K562 (cell line): ENCODE data around the gene XPR1. TPM values are rescaled to one million over a fixed set of nuclear protein-coding genes. Genes with fewer than 3 reads are reported as not detected.

Source experiments
- ATAC-seq: fragments of 200-7000 bp; cut with Tn5 transposase; 3 replicates; pipeline ENCODE4 v1.9.1; 2020; ENCODE audit warnings: moderate library complexity
- BruUV-seq: library from RNA; stranded (reverse); fragments of 400-500 nt; replicated peaks from 2 replicates; lab custom pipeline; 2021; lab: Mats Ljungman, UMichigan
- CTCF ChIA-PET: fragments of 300-600 bp; formaldehyde crosslinking; extraction: SDS; loops from one replicate; lab custom pipeline; 2021; ENCODE audit warnings: low intra/inter-chr PET ratio; lab: Yijun Ruan, JAX
- POLR2A ChIA-PET: fragments of 300-600, 350-650 bp; sonication (Branson Sonifier 250); formaldehyde crosslinking; extraction: SDS; loops from one replicate; lab custom pipeline; 2021; ENCODE audit warnings: antibody characterized with exemption, inconsistent platforms; lab: Yijun Ruan, JAX
- DNase-seq, 4 experiments: peaks; one replicate each; pipeline versions ENCODE4 v3.0.0 to v3.0.0-alpha.2; 2011 to 2018; ENCODE audit warnings: low spot score in 3 of 4, mixed read lengths in 3 of 4; ENCODE audit errors: extremely low read depth in 1 of 4
- FAIRE-seq: peaks from 2 replicates; lab custom pipeline; 2011; peaks lifted over from hg19 to GRCh38; lab: Jason Lieb, UNC
- H2AFZ ChIP-seq: 2 replicates; pipeline ENCODE4 v1.6.0; 2011; ENCODE audit warnings: low read depth, low read length, control low read depth, inconsistent platforms
- H3K27ac ChIP-seq: fragments of 200-600 bp; 3 replicates; pipeline ENCODE4 v1.8.0; 2011; ENCODE audit warnings: low read depth, mild to moderate bottlenecking, control low read depth, inconsistent platforms, low read length, moderate library complexity, mixed read lengths; ENCODE audit errors: extremely low read depth
- H3K27me3 ChIP-seq, 2 experiments: fragments of 300-600 bp in 1 of 2; 2 replicates in 1 of 2; 3 replicates in 1 of 2; pipeline versions ENCODE4 v1.6.0 to v1.8.0; 2011; ENCODE audit warnings: inconsistent platforms in 2 of 2, low read length in 2 of 2, mild to moderate bottlenecking in 1 of 2, mixed read lengths in 1 of 2, moderate library complexity in 1 of 2; ENCODE audit not compliant: control insufficient read depth in 2 of 2, insufficient read depth in 2 of 2
- H3K36me3 ChIP-seq: fragments of 300-600 bp; 3 replicates; pipeline ENCODE4 v1.8.0; 2011; ENCODE audit warnings: mild to moderate bottlenecking, low read length, inconsistent platforms; ENCODE audit not compliant: control insufficient read depth, insufficient read depth
- H3K4me1 ChIP-seq, 2 experiments: fragments of 200-600 bp in 1 of 2; replicated peaks in 1 of 2; 2 replicates in 1 of 2; 3 replicates in 1 of 2; pipeline versions ENCODE4 v1.5.1 to v1.8.0; 2011; ENCODE audit warnings: inconsistent platforms in 2 of 2, low read length in 2 of 2, mild to moderate bottlenecking in 1 of 2, mixed read lengths in 1 of 2, moderate library complexity in 1 of 2; ENCODE audit not compliant: control insufficient read depth in 2 of 2, insufficient read depth in 2 of 2
- H3K4me2 ChIP-seq: 2 replicates; pipeline ENCODE4 v1.6.1; 2011; ENCODE audit warnings: low read length, control low read depth, inconsistent platforms, mixed read lengths; ENCODE audit not compliant: insufficient read depth
- H3K4me3 ChIP-seq: fragments of 200-600 bp; sonication (generic), shearing (Covaris generic); 2 replicates; pipeline ENCODE4 v1.5.1; 2016; ENCODE audit warnings: control low read depth, inconsistent platforms
- H3K79me2 ChIP-seq: fragments of 200-600 bp; 3 replicates; pipeline ENCODE4 v1.8.0; 2011; ENCODE audit warnings: low read length, inconsistent platforms; ENCODE audit not compliant: control insufficient read depth, insufficient read depth
- H3K9ac ChIP-seq, 2 experiments: 2 replicates each; pipeline versions ENCODE4 v1.6.0 to v1.6.1; 2011; ENCODE audit warnings: low read depth in 2 of 2, low read length in 2 of 2, control low read depth in 1 of 2, inconsistent platforms in 1 of 2, mild to moderate bottlenecking in 1 of 2, mixed read lengths in 1 of 2; ENCODE audit not compliant: insufficient read depth in 1 of 2
- H3K9me1 ChIP-seq: one replicate; pipeline ENCODE4 v1.6.0; 2011; ENCODE audit warnings: inconsistent platforms, mild to moderate bottlenecking, low read length, moderate library complexity; ENCODE audit not compliant: control insufficient read depth, insufficient read depth
- H3K9me3 ChIP-seq: replicated peaks from 2 replicates; pipeline ENCODE4 v1.5.1; 2011; ENCODE audit warnings: low read depth, low read length, inconsistent platforms; ENCODE audit not compliant: control insufficient read depth, insufficient read depth
- H4K20me1 ChIP-seq: replicated peaks from 2 replicates; pipeline ENCODE4 v1.6.1; 2011; ENCODE audit warnings: low read length, inconsistent platforms, mixed read lengths; ENCODE audit not compliant: control insufficient read depth, insufficient read depth
- C11orf30 ChIP-seq: fragments of 450-650 bp; IDR thresholded peaks from 2 replicates; pipeline ENCODE4 v1.6.1; 2016; ENCODE audit warnings: low read depth, mild to moderate bottlenecking
- EHMT2 ChIP-seq: fragments of 450-650 bp; IDR thresholded peaks from 2 replicates; pipeline ENCODE4 v1.6.1; 2018; ENCODE audit warnings: antibody characterized with exemption
- GATAD2B ChIP-seq: fragments of 450-650 bp; IDR thresholded peaks from 2 replicates; pipeline ENCODE4 v1.6.1; 2017; ENCODE audit warnings: mild to moderate bottlenecking, borderline replicate concordance
- MAFF ChIP-seq: IDR thresholded peaks from 2 replicates; pipeline ENCODE4 v1.6.1; 2012; ENCODE audit warnings: low read length, improper control_type of control experiment
- MAFG ChIP-seq: fragments of 450-650 bp; conservative IDR thresholded peaks from 2 replicates; pipeline ENCODE4 v1.6.1; 2016; ENCODE audit warnings: missing genetic modification characterization, missing compliant biosample characterization
- MAFK ChIP-seq: IDR thresholded peaks from 2 replicates; pipeline ENCODE4 v1.6.1; 2011; ENCODE audit warnings: low read length, improper control_type of control experiment
- MTF1 ChIP-seq: fragments of 250-450 bp; sonication (Bioruptor Pico); IDR thresholded peaks from 2 replicates; pipeline ENCODE4 v1.9.0; 2021; ENCODE audit warnings: moderate library complexity, mild to moderate bottlenecking, inconsistent platforms, borderline replicate concordance
- RERE ChIP-seq: sonication (generic); formaldehyde crosslinking; IDR thresholded peaks from 2 replicates; pipeline ENCODE4 v1.8.0; 2023; ENCODE audit warnings: missing genetic modification reagents, mild to moderate bottlenecking, borderline replicate concordance
- ZNF232 ChIP-seq: sonication (generic); formaldehyde crosslinking; IDR thresholded peaks from 2 replicates; pipeline ENCODE4 v1.8.0; 2022; ENCODE audit warnings: mild to moderate bottlenecking, missing genetic modification reagents
- ZNF316 ChIP-seq: fragments of 450-650 bp; IDR thresholded peaks from 2 replicates; pipeline ENCODE4 v1.6.1; 2016
- ZNF584 ChIP-seq: fragments of 200-800 bp; sonication (Bioruptor generic); IDR thresholded peaks from 2 replicates; pipeline ENCODE4 v1.6.1; 2016; ENCODE audit warnings: low read depth, mild to moderate bottlenecking, missing genetic modification characterization, missing compliant biosample characterization
- in situ Hi-C: fragments of 300-500 bp; cut with MboI; formaldehyde crosslinking; loops from 4 replicates; pipeline ENCODE4 v1.15.0; 2018; ENCODE audit warnings: inconsistent platforms, mixed read lengths
- intact Hi-C: fragments of 100-400 bp; cut with micrococcal nuclease; formaldehyde crosslinking; loops from 2 replicates; pipeline ENCODE4 v1.14.2; 2022
- polyA plus RNA-seq, 8 experiments: library from polyadenylated mRNA; depleted of rRNA in 4 of 8; stranded (reverse) in 5 of 8; unstranded in 3 of 8; fragments of >200 nt; fragmentation: Nextera tagmentation in 2 of 8; fragmentation: Illumina TruSeq in 1 of 8; extraction: Ambion mirVana in 2 of 8; extraction: Trizol in 1 of 8; gene quantifications; 2 replicates each; pipeline versions ENCODE4 v1.2.1 to v1.2.3, GENCODE V29; 2011 to 2014; ENCODE audit warnings: inconsistent platforms in 1 of 8, missing spikeins in 1 of 8
- total RNA-seq, 7 experiments: library from RNA; depleted of rRNA in 6 of 7; stranded (reverse); fragments of >200 nt in 6 of 7; fragmentation: Illumina TruSeq in 2 of 7; extraction: Trizol in 2 of 7; gene quantifications; 2 replicates each; pipeline versions ENCODE4 v1.2.1 to v1.2.3, GENCODE V29; 2011 to 2021; ENCODE audit warnings: low replicate concordance in 1 of 7
- TF ChIP-seq, protein P1 (sequence below): sonication (generic); formaldehyde crosslinking; IDR thresholded peaks from 2 replicates; pipeline ENCODE4 v1.8.1; 2023; ENCODE audit warnings: mild to moderate bottlenecking, missing genetic modification reagents
- TF ChIP-seq, protein P2 (sequence below): fragments of 200-400 bp; formaldehyde crosslinking; IDR thresholded peaks from 2 replicates; pipeline ENCODE4 v1.6.1; 2017; ENCODE audit warnings: mild to moderate bottlenecking, low read depth, low read length, moderate library complexity

Gene XPR1
- total and polyA plus RNA-seq, 9 of the 15 experiments (the other 6 are each of a cell fraction or from before 2014, with no cell fraction given) = 3.0 to 66.2 (median 38.6) TPM

DNA sequence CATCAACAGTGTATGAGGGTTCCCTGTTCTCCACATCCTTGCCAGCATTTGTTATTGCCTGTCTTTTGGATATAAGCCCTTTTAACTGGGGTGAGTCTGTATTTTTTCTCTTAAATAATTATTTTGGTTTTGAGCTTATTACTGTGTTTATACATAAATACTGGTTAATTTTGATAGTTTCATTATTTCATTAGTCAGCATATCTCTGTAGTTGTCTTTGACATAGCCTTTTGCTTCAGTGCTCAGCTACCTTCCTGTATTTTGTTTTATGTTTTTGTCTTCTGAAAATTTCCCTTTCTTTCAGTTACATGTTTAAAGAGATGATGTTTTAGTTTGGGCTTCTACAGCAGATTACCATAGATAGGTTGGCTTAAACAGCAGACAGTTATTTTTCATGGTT is 138.1 kb downstream of the XPR1 start:
- Histone ChIP-seq H3K9me3 (no peaks in the 10 kb centered on the region), H3K9me1 (no peaks in the 10 kb centered on the region), H3K9ac (no peak overlapping the region), H3K4me2 (no peak overlapping the region), H3K79me2 (peaks cover 31% of the 10 kb centered on the region; the same call in 2 of the 3 replicates), H3K27me3 (no peaks in the 10 kb centered on the region), H4K20me1 (no peaks in the 10 kb centered on the region), H3K27ac (no peak overlapping the region), H3K4me1 (no peaks in the 10 kb centered on the region), H3K36me3 (no peaks in the 10 kb centered on the region), H3K4me3 (no peak overlapping the region), H2AFZ (no peak overlapping the region)
- ChIA-PET CTCF (no interaction called here), POLR2A (no interaction called here)
- in situ Hi-C loops (no loop called here), intact Hi-C loops (no loop called here)
- ATAC-seq (no peak), DNase-seq (no peak), FAIRE-seq (no peak)
- no TSS peak for BruUV-seq
- TF ChIP-seq ZNF232 (CRISPR knock-in tag) (no peak), MAFF (peak; percentile 89), RERE (CRISPR knock-in tag) (no peak), EHMT2 (no peak), C11orf30 (peak; percentile 93), GATAD2B (no peak), ZNF584 (CRISPR knock-in tag) (no peak), MAFG (tag) (peak; percentile 88), ZNF316 (peak; percentile 97), MTF1 (CRISPR knock-in tag) (no peak), MAFK (peak; percentile 89)
- TF ChIP-seq, protein P1, sequence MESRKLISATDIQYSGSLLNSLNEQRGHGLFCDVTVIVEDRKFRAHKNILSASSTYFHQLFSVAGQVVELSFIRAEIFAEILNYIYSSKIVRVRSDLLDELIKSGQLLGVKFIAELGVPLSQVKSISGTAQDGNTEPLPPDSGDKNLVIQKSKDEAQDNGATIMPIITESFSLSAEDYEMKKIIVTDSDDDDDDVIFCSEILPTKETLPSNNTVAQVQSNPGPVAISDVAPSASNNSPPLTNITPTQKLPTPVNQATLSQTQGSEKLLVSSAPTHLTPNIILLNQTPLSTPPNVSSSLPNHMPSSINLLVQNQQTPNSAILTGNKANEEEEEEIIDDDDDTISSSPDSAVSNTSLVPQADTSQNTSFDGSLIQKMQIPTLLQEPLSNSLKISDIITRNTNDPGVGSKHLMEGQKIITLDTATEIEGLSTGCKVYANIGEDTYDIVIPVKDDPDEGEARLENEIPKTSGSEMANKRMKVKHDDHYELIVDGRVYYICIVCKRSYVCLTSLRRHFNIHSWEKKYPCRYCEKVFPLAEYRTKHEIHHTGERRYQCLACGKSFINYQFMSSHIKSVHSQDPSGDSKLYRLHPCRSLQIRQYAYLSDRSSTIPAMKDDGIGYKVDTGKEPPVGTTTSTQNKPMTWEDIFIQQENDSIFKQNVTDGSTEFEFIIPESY = no peak
- TF ChIP-seq, protein P2, sequence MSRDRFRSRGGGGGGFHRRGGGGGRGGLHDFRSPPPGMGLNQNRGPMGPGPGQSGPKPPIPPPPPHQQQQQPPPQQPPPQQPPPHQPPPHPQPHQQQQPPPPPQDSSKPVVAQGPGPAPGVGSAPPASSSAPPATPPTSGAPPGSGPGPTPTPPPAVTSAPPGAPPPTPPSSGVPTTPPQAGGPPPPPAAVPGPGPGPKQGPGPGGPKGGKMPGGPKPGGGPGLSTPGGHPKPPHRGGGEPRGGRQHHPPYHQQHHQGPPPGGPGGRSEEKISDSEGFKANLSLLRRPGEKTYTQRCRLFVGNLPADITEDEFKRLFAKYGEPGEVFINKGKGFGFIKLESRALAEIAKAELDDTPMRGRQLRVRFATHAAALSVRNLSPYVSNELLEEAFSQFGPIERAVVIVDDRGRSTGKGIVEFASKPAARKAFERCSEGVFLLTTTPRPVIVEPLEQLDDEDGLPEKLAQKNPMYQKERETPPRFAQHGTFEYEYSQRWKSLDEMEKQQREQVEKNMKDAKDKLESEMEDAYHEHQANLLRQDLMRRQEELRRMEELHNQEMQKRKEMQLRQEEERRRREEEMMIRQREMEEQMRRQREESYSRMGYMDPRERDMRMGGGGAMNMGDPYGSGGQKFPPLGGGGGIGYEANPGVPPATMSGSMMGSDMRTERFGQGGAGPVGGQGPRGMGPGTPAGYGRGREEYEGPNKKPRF = no peak
